ENCODE measurements around the gene FTSJ3. TPM values are rescaled to one million over a fixed set of nuclear protein-coding genes. Genes with fewer than 3 reads are reported as not detected.

Gene FTSJ3
- total and polyA plus RNA-seq, 2 of the 13 experiments (the other 11 are each of a cell fraction or from before 2014, with no cell fraction given) = 26.0 to 64.2 TPM

DNA sequence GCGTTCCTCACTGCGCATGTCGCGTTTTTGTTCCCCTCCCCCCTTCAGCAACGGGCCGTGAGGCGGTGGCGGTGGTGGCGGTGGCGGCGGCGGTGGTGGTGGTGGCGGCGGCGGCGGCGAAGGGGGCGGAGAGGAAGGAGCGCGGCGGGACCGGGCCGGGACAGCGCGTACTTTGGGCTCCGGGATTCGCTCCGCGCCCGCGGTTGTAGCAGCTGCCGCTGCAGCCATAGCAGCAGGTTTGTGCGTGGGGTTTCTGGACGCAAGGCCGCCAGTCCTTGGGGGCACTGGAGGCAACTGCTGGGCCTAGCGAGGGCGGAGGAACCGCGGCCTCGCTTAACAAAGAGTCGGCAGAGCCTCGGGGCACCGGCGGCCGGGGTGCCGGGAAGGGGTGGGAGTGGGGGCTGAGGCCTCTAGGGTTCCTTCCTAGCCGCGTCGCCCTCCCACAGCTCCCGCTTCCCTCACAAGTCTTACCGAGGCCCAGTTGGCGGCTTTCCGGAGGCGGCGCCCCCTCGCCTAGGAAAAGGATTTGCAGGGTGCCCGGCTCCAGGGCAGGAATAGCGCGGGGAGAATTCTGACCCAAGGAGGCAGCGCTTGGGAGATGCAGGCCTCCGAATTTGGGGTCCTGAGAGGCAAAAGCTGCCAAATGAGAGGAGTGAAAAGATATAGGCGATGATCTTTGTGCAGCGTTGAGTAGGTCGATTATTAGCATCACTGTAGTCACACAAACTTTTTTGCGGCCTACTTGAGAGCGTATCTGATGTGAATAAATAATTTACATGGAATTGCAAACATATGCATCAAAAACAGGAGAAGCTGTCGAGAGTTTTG, 53.1 kb downstream of the FTSJ3 start, which contains the start of gene DDX42 (continued):
- TF ChIP-seq ZSCAN31 (CRISPR knock-in tag; IDR thresholded peaks at IDR 0.05; ENCODE audit: low read depth) = peak; percentile 87
- no peak for TF ChIP-seq TSC22D2 (CRISPR knock-in tag; IDR thresholded peaks at IDR 0.05; ENCODE audit: borderline replicate concordance)
- TF ChIP-seq, protein P1, sequence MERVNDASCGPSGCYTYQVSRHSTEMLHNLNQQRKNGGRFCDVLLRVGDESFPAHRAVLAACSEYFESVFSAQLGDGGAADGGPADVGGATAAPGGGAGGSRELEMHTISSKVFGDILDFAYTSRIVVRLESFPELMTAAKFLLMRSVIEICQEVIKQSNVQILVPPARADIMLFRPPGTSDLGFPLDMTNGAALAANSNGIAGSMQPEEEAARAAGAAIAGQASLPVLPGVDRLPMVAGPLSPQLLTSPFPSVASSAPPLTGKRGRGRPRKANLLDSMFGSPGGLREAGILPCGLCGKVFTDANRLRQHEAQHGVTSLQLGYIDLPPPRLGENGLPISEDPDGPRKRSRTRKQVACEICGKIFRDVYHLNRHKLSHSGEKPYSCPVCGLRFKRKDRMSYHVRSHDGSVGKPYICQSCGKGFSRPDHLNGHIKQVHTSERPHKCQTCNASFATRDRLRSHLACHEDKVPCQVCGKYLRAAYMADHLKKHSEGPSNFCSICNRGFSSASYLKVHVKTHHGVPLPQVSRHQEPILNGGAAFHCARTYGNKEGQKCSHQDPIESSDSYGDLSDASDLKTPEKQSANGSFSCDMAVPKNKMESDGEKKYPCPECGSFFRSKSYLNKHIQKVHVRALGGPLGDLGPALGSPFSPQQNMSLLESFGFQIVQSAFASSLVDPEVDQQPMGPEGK (CRISPR knock-in tag; IDR thresholded peaks at IDR 0.05) = peak; percentile 13; the same call in 1 of the 2 replicates
- TF ChIP-seq PHF8 (CRISPR knock-in tag; IDR thresholded peaks at IDR 0.05) = peak; percentile 95
- 0 out of 2 replicates have a peak, but pooled peaks have one; percentile 31 for TF ChIP-seq FOSL1 (CRISPR knock-in tag; IDR thresholded peaks at IDR 0.05; ENCODE audit: borderline replicate concordance)
- TF ChIP-seq, protein P2, sequence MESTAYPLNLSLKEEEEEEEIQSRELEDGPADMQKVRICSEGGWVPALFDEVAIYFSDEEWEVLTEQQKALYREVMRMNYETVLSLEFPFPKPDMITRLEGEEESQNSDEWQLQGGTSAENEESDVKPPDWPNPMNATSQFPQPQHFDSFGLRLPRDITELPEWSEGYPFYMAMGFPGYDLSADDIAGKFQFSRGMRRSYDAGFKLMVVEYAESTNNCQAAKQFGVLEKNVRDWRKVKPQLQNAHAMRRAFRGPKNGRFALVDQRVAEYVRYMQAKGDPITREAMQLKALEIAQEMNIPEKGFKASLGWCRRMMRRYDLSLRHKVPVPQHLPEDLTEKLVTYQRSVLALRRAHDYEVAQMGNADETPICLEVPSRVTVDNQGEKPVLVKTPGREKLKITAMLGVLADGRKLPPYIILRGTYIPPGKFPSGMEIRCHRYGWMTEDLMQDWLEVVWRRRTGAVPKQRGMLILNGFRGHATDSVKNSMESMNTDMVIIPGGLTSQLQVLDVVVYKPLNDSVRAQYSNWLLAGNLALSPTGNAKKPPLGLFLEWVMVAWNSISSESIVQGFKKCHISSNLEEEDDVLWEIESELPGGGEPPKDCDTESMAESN (CRISPR knock-in tag; conservative IDR thresholded peaks at IDR 0.05) = peak; percentile 35; the same call in 1 of the 2 replicates
- 0 out of 2 replicates have a peak, but pooled peaks have one; percentile 43 for TF ChIP-seq ZNF841 (CRISPR knock-in tag; IDR thresholded peaks at IDR 0.05; ENCODE audit: borderline replicate concordance)
- no peak for TF ChIP-seq CC2D1A (CRISPR knock-in tag; IDR thresholded peaks at IDR 0.05)
- TF ChIP-seq CBX1 (IDR thresholded peaks at IDR 0.05; ENCODE audit: low read depth) = peak; percentile 65
- TF ChIP-seq SUZ12 (IDR thresholded peaks at IDR 0.05; ENCODE audit: low read depth, low read length) = no peak
- no peak for TF ChIP-seq MED13 (CRISPR knock-in tag; IDR thresholded peaks at IDR 0.05)
- TF ChIP-seq ZNF558 (CRISPR knock-in tag; IDR thresholded peaks at IDR 0.05; ENCODE audit: borderline replicate concordance) = peak; percentile 86; the same call in 1 of the 2 replicates
- TF ChIP-seq ZC3H13 (CRISPR knock-in tag; IDR thresholded peaks at IDR 0.05) = no peak
- TF ChIP-seq ZNF44 (CRISPR knock-in tag; IDR thresholded peaks at IDR 0.05) = 0 out of 2 replicates have a peak, but pooled peaks have one; percentile 1
- TF ChIP-seq TAF1 (CRISPR knock-in tag; IDR thresholded peaks at IDR 0.05) = peak; percentile 71
- TF ChIP-seq, protein P3, sequence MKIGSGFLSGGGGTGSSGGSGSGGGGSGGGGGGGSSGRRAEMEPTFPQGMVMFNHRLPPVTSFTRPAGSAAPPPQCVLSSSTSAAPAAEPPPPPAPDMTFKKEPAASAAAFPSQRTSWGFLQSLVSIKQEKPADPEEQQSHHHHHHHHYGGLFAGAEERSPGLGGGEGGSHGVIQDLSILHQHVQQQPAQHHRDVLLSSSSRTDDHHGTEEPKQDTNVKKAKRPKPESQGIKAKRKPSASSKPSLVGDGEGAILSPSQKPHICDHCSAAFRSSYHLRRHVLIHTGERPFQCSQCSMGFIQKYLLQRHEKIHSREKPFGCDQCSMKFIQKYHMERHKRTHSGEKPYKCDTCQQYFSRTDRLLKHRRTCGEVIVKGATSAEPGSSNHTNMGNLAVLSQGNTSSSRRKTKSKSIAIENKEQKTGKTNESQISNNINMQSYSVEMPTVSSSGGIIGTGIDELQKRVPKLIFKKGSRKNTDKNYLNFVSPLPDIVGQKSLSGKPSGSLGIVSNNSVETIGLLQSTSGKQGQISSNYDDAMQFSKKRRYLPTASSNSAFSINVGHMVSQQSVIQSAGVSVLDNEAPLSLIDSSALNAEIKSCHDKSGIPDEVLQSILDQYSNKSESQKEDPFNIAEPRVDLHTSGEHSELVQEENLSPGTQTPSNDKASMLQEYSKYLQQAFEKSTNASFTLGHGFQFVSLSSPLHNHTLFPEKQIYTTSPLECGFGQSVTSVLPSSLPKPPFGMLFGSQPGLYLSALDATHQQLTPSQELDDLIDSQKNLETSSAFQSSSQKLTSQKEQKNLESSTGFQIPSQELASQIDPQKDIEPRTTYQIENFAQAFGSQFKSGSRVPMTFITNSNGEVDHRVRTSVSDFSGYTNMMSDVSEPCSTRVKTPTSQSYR (CRISPR knock-in tag; IDR thresholded peaks at IDR 0.05; ENCODE audit: borderline replicate concordance) = peak; percentile 96
- TF ChIP-seq, protein P4, sequence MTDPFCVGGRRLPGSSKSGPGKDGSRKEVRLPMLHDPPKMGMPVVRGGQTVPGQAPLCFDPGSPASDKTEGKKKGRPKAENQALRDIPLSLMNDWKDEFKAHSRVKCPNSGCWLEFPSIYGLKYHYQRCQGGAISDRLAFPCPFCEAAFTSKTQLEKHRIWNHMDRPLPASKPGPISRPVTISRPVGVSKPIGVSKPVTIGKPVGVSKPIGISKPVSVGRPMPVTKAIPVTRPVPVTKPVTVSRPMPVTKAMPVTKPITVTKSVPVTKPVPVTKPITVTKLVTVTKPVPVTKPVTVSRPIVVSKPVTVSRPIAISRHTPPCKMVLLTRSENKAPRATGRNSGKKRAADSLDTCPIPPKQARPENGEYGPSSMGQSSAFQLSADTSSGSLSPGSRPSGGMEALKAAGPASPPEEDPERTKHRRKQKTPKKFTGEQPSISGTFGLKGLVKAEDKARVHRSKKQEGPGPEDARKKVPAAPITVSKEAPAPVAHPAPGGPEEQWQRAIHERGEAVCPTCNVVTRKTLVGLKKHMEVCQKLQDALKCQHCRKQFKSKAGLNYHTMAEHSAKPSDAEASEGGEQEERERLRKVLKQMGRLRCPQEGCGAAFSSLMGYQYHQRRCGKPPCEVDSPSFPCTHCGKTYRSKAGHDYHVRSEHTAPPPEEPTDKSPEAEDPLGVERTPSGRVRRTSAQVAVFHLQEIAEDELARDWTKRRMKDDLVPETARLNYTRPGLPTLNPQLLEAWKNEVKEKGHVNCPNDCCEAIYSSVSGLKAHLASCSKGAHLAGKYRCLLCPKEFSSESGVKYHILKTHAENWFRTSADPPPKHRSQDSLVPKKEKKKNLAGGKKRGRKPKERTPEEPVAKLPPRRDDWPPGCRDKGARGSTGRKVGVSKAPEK (CRISPR knock-in tag; IDR thresholded peaks at IDR 0.05; ENCODE audit: borderline replicate concordance) = 0 out of 2 replicates have a peak, but pooled peaks have one; percentile 10

Data from HepG2 (cell line).